A172 (cell line): ENCODE measurements around the gene SLC1A1. TPM values are rescaled to one million over a fixed set of nuclear protein-coding genes. Genes with fewer than 3 reads are reported as not detected.
"Not testable (repeated sequence)": the region's sequence is repeated elsewhere in the genome, so short reads cannot be mapped to it uniquely, and the experiment has no call there.

Experiments used
- DNase-seq: peaks from one replicate; pipeline ENCODE4 v3.0.0-alpha.2; 2015; ENCODE audit warnings: low spot score
- total RNA-seq: library from RNA; depleted of rRNA; stranded (reverse); fragments of >200 nt; shearing (Covaris generic); gene quantifications from 2 replicates; pipeline ENCODE4 v1.2.3, GENCODE V29; 2014

The SLC1A1 gene
- total RNA-seq, 1 experiment from 2014 or later = 1.7 TPM

GRCh38 chr9:4541856-4542255 is 51.6 kb downstream of the SLC1A1 start:
- DNase-seq = no peak

GRCh38 chr9:4544714-4545113 is 54.4 kb downstream of the SLC1A1 start:
- DNase-seq = not testable (repeated sequence)

GRCh38 chr9:4547016-4547415 is 56.7 kb downstream of the SLC1A1 start:
- no peak for DNase-seq

- DNase-seq = no peak
These were observed 58.8 kb downstream of the SLC1A1 start for GRCh38 chr9:4548811-4549725.

GRCh38 chr9:4549751-4550295 is 59.6 kb downstream of the SLC1A1 start:
- DNase-seq = no peak

- DNase-seq = no peak
These were observed 60.7 kb downstream of the SLC1A1 start for GRCh38 chr9:4550777-4551484.

DNA sequence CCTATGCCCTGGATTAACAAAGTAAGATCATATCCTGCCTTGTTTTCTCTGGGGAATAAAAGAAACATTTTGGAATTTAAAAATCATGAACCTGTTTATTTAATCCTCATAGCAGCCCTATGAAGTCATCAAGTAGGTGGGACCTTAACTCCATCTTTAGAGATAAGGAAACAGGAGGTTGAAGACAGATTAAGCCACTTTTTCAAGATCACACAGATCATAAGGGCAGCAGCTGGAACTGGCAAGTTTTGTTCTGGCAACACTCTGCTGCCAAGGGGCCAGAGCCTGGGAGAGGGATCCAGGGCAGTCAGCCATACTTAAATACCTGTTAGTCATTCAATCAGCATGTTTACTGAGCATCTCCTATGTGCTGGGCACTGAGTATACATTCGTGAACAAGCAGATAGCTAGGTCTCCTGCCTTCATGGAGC is 63.7 kb downstream of the SLC1A1 start:
- peak; percentile 42 for DNase-seq

- peak; percentile 38 for DNase-seq
These were observed 65.0 kb downstream of the SLC1A1 start for GRCh38 chr9:4555236-4555635.

GRCh38 chr9:4558371-4558998 is 68.2 kb downstream of the SLC1A1 start:
- DNase-seq = no peak

GRCh38 chr9:4559261-4560182 is 69.3 kb downstream of the SLC1A1 start:
- no peak for DNase-seq

- no peak for DNase-seq
These were observed 72.8 kb downstream of the SLC1A1 start for GRCh38 chr9:4563105-4563504.

- no peak for DNase-seq
These were observed 76.5 kb downstream of the SLC1A1 start for GRCh38 chr9:4566806-4567205.

DNA sequence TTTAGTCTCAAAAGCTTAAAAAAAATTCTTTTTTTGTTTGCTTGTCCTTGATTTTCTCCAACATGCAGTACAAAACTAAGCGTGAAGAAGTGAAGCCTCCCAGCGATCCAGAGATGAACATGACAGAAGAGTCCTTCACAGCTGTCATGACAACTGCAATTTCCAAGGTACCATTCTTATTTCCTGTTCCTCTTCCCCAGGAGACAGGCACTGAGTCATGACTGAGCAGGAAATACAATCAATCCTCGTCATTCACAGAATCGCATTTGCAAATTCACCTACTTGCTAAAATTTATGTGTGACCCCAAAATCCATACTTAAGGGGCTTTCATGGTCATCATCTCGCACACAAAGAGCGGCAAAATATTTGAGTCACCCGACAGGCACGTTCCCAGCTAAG is 77.3 kb downstream of the SLC1A1 start:
- DNase-seq = no peak

DNA sequence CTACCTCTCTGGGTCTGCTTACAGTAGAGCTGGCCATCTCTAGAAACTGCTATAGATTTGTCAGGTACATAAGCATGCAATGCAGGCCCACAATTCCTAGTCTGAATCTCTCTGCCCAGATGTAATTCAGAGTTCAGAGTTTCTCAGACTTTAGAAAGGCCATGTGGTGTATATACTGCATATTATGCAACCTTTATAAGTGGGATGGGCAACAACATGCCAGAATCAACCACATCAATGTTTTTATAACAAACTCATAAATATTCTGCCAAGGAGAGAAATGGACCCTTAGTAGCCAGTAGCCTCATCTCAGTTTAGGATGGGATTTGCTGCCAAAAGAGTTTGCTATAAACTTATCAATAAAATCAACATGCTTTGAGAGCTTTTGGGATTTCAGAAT is 78.8 kb downstream of the SLC1A1 start:
- DNase-seq = no peak

DNA sequence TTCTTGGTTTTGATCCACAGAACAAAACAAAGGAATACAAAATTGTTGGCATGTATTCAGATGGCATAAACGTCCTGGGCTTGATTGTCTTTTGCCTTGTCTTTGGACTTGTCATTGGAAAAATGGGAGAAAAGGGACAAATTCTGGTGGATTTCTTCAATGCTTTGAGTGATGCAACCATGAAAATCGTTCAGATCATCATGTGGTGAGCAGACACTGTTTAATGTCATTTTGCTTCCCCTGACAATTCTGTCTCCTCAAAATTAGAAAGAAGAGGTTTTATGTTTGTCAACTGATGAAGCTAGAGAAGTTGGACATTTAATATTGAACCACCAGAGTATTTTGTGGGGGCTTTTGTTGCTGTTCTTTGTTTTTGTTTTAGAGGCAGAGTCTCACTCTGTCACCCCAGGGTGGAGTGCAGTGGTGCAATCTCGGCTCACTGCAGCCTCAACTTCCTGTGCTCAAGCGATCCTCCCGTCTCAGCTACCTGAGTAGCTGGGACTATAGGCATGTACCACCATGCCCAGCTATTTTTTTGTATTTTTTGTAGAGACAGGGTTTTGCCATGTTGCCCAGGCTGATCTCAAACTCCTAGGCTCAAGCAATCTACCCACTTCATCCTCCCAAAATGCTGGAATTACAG is 82.0 kb downstream of the SLC1A1 start:
- no peak for DNase-seq

DNA sequence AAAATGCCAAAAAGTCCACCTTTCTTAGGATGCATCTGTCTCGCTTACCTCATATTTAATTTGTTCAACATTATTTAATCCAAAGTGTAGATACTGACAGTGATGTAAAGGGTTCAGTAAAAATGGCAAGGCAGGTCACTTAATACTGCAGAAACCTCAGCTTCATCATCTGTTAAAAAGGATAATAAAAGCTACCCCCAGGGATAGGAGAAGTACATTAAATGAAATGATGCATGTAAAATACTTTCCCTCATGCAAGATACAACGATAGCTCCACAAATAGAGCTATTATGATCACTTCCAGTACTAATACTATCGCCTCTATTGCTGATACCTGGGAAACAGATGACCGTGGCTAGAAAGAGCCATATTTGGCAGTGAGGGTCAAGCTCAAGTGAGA is 82.9 kb downstream of the SLC1A1 start:
- no peak for DNase-seq

- no peak for DNase-seq
These were observed 83.5 kb downstream of the SLC1A1 start for GRCh38 chr9:4573634-4574389.

DNA sequence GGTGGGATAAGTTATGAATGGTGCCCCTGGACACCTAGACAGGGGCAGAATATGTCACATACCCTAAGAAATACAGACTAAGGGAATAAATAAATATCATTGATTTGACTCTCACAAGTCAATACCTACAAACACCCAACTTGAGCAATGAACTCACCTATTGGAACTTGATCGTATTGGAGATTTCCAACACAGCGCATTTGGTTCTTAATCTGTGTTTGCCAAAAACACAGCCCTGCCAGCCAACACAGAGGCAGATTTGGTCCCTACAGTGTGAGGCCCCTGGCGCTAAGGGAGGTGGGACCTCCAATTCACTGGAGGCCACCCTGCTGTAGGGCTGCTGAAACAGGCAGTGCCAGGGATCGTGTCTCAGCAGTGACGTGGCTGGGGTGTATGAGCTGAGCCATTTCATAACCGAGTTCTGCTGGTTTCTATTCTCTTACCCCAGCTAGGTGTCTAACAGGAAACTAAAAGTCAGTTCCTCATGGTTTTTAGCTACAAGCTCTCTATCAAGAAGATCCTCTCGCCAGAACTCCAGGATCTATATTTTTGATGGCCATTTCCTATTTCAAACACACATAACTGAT is 84.5 kb downstream of the SLC1A1 start:
- DNase-seq = no peak

DNA sequence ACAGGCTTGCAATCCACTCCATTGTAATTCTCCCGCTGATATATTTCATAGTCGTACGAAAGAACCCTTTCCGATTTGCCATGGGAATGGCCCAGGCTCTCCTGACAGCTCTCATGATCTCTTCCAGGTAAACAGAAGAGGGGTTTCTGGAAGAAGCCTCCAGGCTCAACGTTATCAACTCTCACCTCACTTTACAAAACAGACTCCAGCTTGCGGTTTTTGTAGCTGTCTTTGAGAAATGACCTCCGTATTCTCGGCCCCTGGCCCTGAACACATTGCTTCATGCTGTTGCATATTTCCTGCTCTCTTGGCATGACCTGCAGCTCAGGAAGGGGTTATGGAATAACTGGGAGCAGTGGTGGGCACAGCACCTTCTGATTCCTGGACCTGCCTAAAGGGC is 85.7 kb downstream of the SLC1A1 start:
- DNase-seq = no peak
